Fibroblast of mammary gland (primary cell): ENCODE measurements around the gene ERLEC1.

Experiments used
- DNase-seq: peaks from one replicate; pipeline ENCODE4 v3.0.0-alpha.2; 2010; ENCODE audit warnings: low read depth
- H3K4me3 ChIP-seq: 2 replicates; pipeline ENCODE4 v1.5.1; 2011; ENCODE audit warnings: low read depth, mild to moderate bottlenecking, low read length, moderate library complexity; ENCODE audit not compliant: control insufficient read depth
- CTCF ChIP-seq: conservative IDR thresholded peaks from 2 replicates; pipeline ENCODE4 v1.5.1; 2011; ENCODE audit warnings: low read depth, low read length, inconsistent platforms; ENCODE audit not compliant: control insufficient read depth, insufficient read depth

The ERLEC1 gene

GRCh38 chr2:53861824-53862223, 75.0 kb downstream of the ERLEC1 start:
- DNase-seq, result no peak
- no peak for TF ChIP-seq CTCF
- H3K4me3 ChIP-seq, result no peak overlapping the region

GRCh38 chr2:53863538-53864227, 76.8 kb downstream of the ERLEC1 start:
- TF ChIP-seq CTCF, result no peak
- no peak overlapping the region for H3K4me3 ChIP-seq
- no peak for DNase-seq

- DNase-seq, result no peak
- no peak overlapping the region for H3K4me3 ChIP-seq
- TF ChIP-seq CTCF, result no peak
Observed at GRCh38 chr2:53865264-53865663, 78.4 kb downstream of the ERLEC1 start.

- no peak for TF ChIP-seq CTCF
- H3K4me3 ChIP-seq, result no peak overlapping the region
- no peak for DNase-seq
Observed at GRCh38 chr2:53865962-53866361, 79.1 kb downstream of the ERLEC1 start.

- no peak overlapping the region for H3K4me3 ChIP-seq
- TF ChIP-seq CTCF, result no peak
- no peak for DNase-seq
Observed at GRCh38 chr2:53867169-53867568, 80.3 kb downstream of the ERLEC1 start.

GRCh38 chr2:53867773-53868172, 80.9 kb downstream of the ERLEC1 start:
- no peak overlapping the region for H3K4me3 ChIP-seq
- no peak for DNase-seq
- no peak for TF ChIP-seq CTCF
